Mucosa of stomach (tissue), 1 donor: ENCODE measurements around the gene PHAF1.

Experiments
- H3K27me3 ChIP-seq: one replicate; pipeline ENCODE4 v1.7.0; 2013; ENCODE audit warnings: mild to moderate bottlenecking, low read length; ENCODE audit not compliant: control insufficient read depth, insufficient read depth
- H3K36me3 ChIP-seq: one replicate; pipeline ENCODE4 v1.7.0; 2013; ENCODE audit warnings: low read length; ENCODE audit not compliant: control insufficient read depth, insufficient read depth
- H3K4me1 ChIP-seq: one replicate; pipeline ENCODE4 v1.7.0; 2013; ENCODE audit warnings: mild to moderate bottlenecking, low read length; ENCODE audit not compliant: control insufficient read depth, insufficient read depth
- H3K4me3 ChIP-seq: one replicate; pipeline ENCODE4 v1.7.0; 2013; ENCODE audit warnings: low read length
- H3K9ac ChIP-seq: one replicate; pipeline ENCODE4 v1.7.0; 2013; ENCODE audit warnings: mild to moderate bottlenecking, low read length, moderate library complexity
- H3K9me3 ChIP-seq: one replicate; pipeline ENCODE4 v1.7.0; 2013; ENCODE audit warnings: mild to moderate bottlenecking, low read length, moderate library complexity; ENCODE audit not compliant: control insufficient read depth
- donor health status: Pancreatic carcinoma.

PHAF1 gene

GRCh38 chr16:67162506-67163163 lies 52.9 kb downstream of the PHAF1 start:
- Histone ChIP-seq H3K4me3 (no peak overlapping the region), H3K27me3 (peaks cover 18% of the 10 kb centered on the region), H3K4me1 (peaks cover 39% of the 10 kb centered on the region), H3K9me3 (no peaks in the 10 kb centered on the region), H3K9ac (no peak overlapping the region), H3K36me3 (peaks cover 4% of the 10 kb centered on the region)

- Histone ChIP-seq H3K9ac (no peak overlapping the region), H3K4me3 (no peak overlapping the region), H3K27me3 (peaks cover 18% of the 10 kb centered on the region), H3K9me3 (no peaks in the 10 kb centered on the region), H3K36me3 (peaks cover 4% of the 10 kb centered on the region), H3K4me1 (peaks cover 34% of the 10 kb centered on the region)
Measured at GRCh38 chr16:67163164-67163998, 53.6 kb downstream of the PHAF1 start.

- H3K4me1 ChIP-seq = peaks cover 28% of the 10 kb centered on the region
- H3K36me3 ChIP-seq = peaks cover 4% of the 10 kb centered on the region
- H3K9me3 ChIP-seq = no peaks in the 10 kb centered on the region
- H3K9ac ChIP-seq = no peak overlapping the region
- H3K27me3 ChIP-seq = peaks cover 18% of the 10 kb centered on the region
- H3K4me3 ChIP-seq = no peak overlapping the region
Measured at GRCh38 chr16:67163999-67164558, 54.3 kb downstream of the PHAF1 start.

- no peak within 1 kb of the TSS for H3K4me3 ChIP-seq
- H3K9ac ChIP-seq = peak within 1 kb of the TSS; percentile 47
- H3K36me3 ChIP-seq = peaks cover 4% of the 10 kb centered on the region
- peaks cover 18% of the 10 kb centered on the region for H3K27me3 ChIP-seq
- H3K4me1 ChIP-seq = peaks cover 34% of the 10 kb centered on the region
- H3K9me3 ChIP-seq = no peaks in the 10 kb centered on the region
Measured at GRCh38 chr16:67164599-67165061, 54.9 kb downstream of the PHAF1 start, which contains the start of gene HSF4. Gene HSF4 (plus strand): TSS chr16:67164745. CDS start chr16:67164812, 67 bp downstream.

- Histone ChIP-seq H3K4me1 (peaks cover 39% of the 10 kb centered on the region), H3K36me3 (peaks cover 4% of the 10 kb centered on the region), H3K27me3 (peaks cover 18% of the 10 kb centered on the region), H3K4me3 (no peak overlapping the region), H3K9me3 (no peaks in the 10 kb centered on the region), H3K9ac (peak overlapping the region; percentile 47)
Measured at GRCh38 chr16:67165121-67166078, 55.7 kb downstream of the PHAF1 start.

GRCh38 chr16:67166110-67166547 lies 56.4 kb downstream of the PHAF1 start:
- no peaks in the 10 kb centered on the region for H3K9me3 ChIP-seq
- peaks cover 18% of the 10 kb centered on the region for H3K27me3 ChIP-seq
- peaks cover 4% of the 10 kb centered on the region for H3K36me3 ChIP-seq
- H3K4me3 ChIP-seq = no peak overlapping the region
- H3K4me1 ChIP-seq = peaks cover 42% of the 10 kb centered on the region
- H3K9ac ChIP-seq = no peak overlapping the region

- Histone ChIP-seq H3K27me3 (peaks cover 18% of the 10 kb centered on the region), H3K4me1 (peaks cover 37% of the 10 kb centered on the region), H3K4me3 (no peak overlapping the region), H3K9ac (no peak overlapping the region), H3K9me3 (no peaks in the 10 kb centered on the region), H3K36me3 (peaks cover 4% of the 10 kb centered on the region)
Measured at GRCh38 chr16:67166598-67167168, 56.9 kb downstream of the PHAF1 start.

- H3K36me3 ChIP-seq = peaks cover 4% of the 10 kb centered on the region
- peaks cover 36% of the 10 kb centered on the region for H3K4me1 ChIP-seq
- no peaks in the 10 kb centered on the region for H3K9me3 ChIP-seq
- no peak overlapping the region for H3K4me3 ChIP-seq
- no peak overlapping the region for H3K9ac ChIP-seq
- peaks cover 18% of the 10 kb centered on the region for H3K27me3 ChIP-seq
Measured at GRCh38 chr16:67167588-67167987, 57.8 kb downstream of the PHAF1 start.

GRCh38 chr16:67169011-67169451 lies 59.3 kb downstream of the PHAF1 start:
- no peak overlapping the region for H3K9ac ChIP-seq
- H3K4me1 ChIP-seq = peaks cover 42% of the 10 kb centered on the region
- H3K27me3 ChIP-seq = peaks cover 11% of the 10 kb centered on the region
- peaks cover 4% of the 10 kb centered on the region for H3K36me3 ChIP-seq
- H3K4me3 ChIP-seq = no peak overlapping the region
- no peaks in the 10 kb centered on the region for H3K9me3 ChIP-seq

- Histone ChIP-seq H3K36me3 (peaks cover 4% of the 10 kb centered on the region), H3K9me3 (no peaks in the 10 kb centered on the region), H3K4me3 (peak overlapping the region; percentile 63), H3K4me1 (peaks cover 45% of the 10 kb centered on the region), H3K9ac (peak overlapping the region; percentile 66), H3K27me3 (peaks cover 11% of the 10 kb centered on the region)
Measured at GRCh38 chr16:67169642-67170167, 60.0 kb downstream of the PHAF1 start.
